ENCODE data around the gene NSUN2.

GRCh38 chr5:6667648-6668047 is 34.8 kb upstream of the NSUN2 start:
- TF ChIP-seq, protein P1, sequence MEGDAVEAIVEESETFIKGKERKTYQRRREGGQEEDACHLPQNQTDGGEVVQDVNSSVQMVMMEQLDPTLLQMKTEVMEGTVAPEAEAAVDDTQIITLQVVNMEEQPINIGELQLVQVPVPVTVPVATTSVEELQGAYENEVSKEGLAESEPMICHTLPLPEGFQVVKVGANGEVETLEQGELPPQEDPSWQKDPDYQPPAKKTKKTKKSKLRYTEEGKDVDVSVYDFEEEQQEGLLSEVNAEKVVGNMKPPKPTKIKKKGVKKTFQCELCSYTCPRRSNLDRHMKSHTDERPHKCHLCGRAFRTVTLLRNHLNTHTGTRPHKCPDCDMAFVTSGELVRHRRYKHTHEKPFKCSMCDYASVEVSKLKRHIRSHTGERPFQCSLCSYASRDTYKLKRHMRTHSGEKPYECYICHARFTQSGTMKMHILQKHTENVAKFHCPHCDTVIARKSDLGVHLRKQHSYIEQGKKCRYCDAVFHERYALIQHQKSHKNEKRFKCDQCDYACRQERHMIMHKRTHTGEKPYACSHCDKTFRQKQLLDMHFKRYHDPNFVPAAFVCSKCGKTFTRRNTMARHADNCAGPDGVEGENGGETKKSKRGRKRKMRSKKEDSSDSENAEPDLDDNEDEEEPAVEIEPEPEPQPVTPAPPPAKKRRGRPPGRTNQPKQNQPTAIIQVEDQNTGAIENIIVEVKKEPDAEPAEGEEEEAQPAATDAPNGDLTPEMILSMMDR (IDR thresholded peaks at IDR 0.05; ENCODE audit: low read depth, low read length), result no peak
- no peak for TF ChIP-seq EZH2phosphoT487 (IDR thresholded peaks at IDR 0.05; ENCODE audit: low read depth)

Data from OCI-LY3 (cell line).